Endothelial cell of umbilical vein (primary cell): Measurements from ENCODE around the gene RFC3. TPM values are rescaled to one million over a fixed set of nuclear protein-coding genes. Genes with fewer than 3 reads are reported as not detected.

ENCODE experiments used
- BruUV-seq: library from RNA; stranded (reverse); fragments of 400-500 nt; replicated peaks from 2 replicates; lab custom pipeline; 2021; lab: Mats Ljungman, UMichigan
- CTCF ChIA-PET: fragments of 300-600, 350-600 bp; sonication (Branson Sonifier 250); formaldehyde crosslinking; loops from one replicate; lab custom pipeline; 2021; ENCODE audit warnings: antibody characterized with exemption, inconsistent platforms; lab: Charles Lee
- POLR2A ChIA-PET: fragments of 300-600, 350-600 bp; sonication (Branson Sonifier 250); formaldehyde crosslinking; loops from one replicate; lab custom pipeline; 2021; ENCODE audit warnings: antibody characterized with exemption, inconsistent platforms; lab: Charles Lee
- DNase-seq: peaks from one replicate; pipeline ENCODE4 v3.0.0-alpha.2; 2011; ENCODE audit warnings: low read depth, low spot score
- FAIRE-seq: peaks from 2 replicates; lab custom pipeline; 2011; peaks lifted over from hg19 to GRCh38; lab: Jason Lieb, UNC
- H2AFZ ChIP-seq: 2 replicates; pipeline ENCODE4 v1.6.0; 2012; ENCODE audit warnings: low read depth, low read length, control low read depth, inconsistent platforms
- H3K27ac ChIP-seq: 2 replicates; pipeline ENCODE4 v1.5.1; 2011; ENCODE audit warnings: low read depth, mild to moderate bottlenecking, control low read depth, low read length, moderate library complexity; ENCODE audit not compliant: insufficient read depth
- H3K27me3 ChIP-seq, 2 experiments: 2 replicates each; pipeline versions ENCODE4 v1.6.0 to v1.6.1; 2011; ENCODE audit warnings: low read length in 2 of 2, mixed read lengths in 1 of 2; ENCODE audit not compliant: control insufficient read depth in 2 of 2, insufficient read depth in 2 of 2
- H3K36me3 ChIP-seq, 2 experiments: 2 replicates in 1 of 2; 3 replicates in 1 of 2; pipeline ENCODE4 v1.5.1; 2011; ENCODE audit warnings: low read length in 2 of 2, mild to moderate bottlenecking in 1 of 2, moderate library complexity in 1 of 2; ENCODE audit not compliant: control insufficient read depth in 2 of 2, insufficient read depth in 2 of 2; ENCODE audit errors: extremely low read depth in 1 of 2
- H3K4me1 ChIP-seq: 3 replicates; pipeline ENCODE4 v1.5.1; 2011; ENCODE audit warnings: mild to moderate bottlenecking, low read length; ENCODE audit not compliant: control insufficient read depth, insufficient read depth; ENCODE audit errors: extremely low read depth
- H3K4me2 ChIP-seq: 2 replicates; pipeline ENCODE4 v1.6.1; 2011; ENCODE audit warnings: low read length, control low read depth, mixed read lengths; ENCODE audit not compliant: insufficient read depth
- H3K4me3 ChIP-seq, 3 experiments: fragments of 200-600 bp in 1 of 3; sonication (generic), shearing (Covaris generic) in 1 of 3; replicated peaks in 1 of 3; 2 replicates each; pipeline ENCODE4 v1.5.1; 2011 to 2016; ENCODE audit warnings: control low read depth in 3 of 3, low read length in 3 of 3, mild to moderate bottlenecking in 2 of 3, inconsistent platforms in 1 of 3, low read depth in 1 of 3, moderate library complexity in 1 of 3; ENCODE audit not compliant: insufficient read depth in 1 of 3
- H3K79me2 ChIP-seq: 2 replicates; pipeline ENCODE4 v1.6.0; 2012; ENCODE audit warnings: low read length, inconsistent platforms; ENCODE audit not compliant: control insufficient read depth, insufficient read depth
- H3K9ac ChIP-seq: replicated peaks from 2 replicates; pipeline ENCODE3; 2011; ENCODE audit warnings: low read length, control low read depth; ENCODE audit not compliant: insufficient read depth; ENCODE audit errors: extremely low read depth
- H3K9me1 ChIP-seq: replicated peaks from 3 replicates; pipeline ENCODE4 v1.6.0; 2011; ENCODE audit warnings: mild to moderate bottlenecking, low read length; ENCODE audit not compliant: control insufficient read depth, insufficient read depth; ENCODE audit errors: extremely low read depth
- H3K9me3 ChIP-seq: replicated peaks from 2 replicates; pipeline ENCODE4 v1.5.1; 2012; ENCODE audit warnings: low read length, inconsistent platforms; ENCODE audit not compliant: control insufficient read depth, insufficient read depth
- H4K20me1 ChIP-seq: replicated peaks from 2 replicates; pipeline ENCODE3; 2011; ENCODE audit warnings: mild to moderate bottlenecking, low read length; ENCODE audit not compliant: control insufficient read depth, insufficient read depth; ENCODE audit errors: extremely low read depth
- CTCF ChIP-seq, 2 donors: IDR thresholded peaks; 1 replicate in 1 of 2; 2 replicates in 1 of 2; pipeline ENCODE4 v1.5.1; 2011; ENCODE audit warnings: low read length in 2 of 2, mild to moderate bottlenecking in 2 of 2, moderate library complexity in 2 of 2, control low read depth in 1 of 2, inconsistent platforms in 1 of 2, low read depth in 1 of 2; ENCODE audit not compliant: insufficient read depth in 1 of 2; ENCODE audit errors: extremely low read depth in 1 of 2
- GATA2 ChIP-seq: IDR thresholded peaks from 2 replicates; pipeline ENCODE4 v1.7.0; 2011; ENCODE audit warnings: low read depth, mild to moderate bottlenecking, moderate library complexity, mixed read lengths, low read length; ENCODE audit not compliant: insufficient read length, insufficient read depth
- JUN ChIP-seq: IDR thresholded peaks from 2 replicates; pipeline ENCODE4 v1.6.1; 2011; ENCODE audit warnings: borderline replicate concordance, low read depth; ENCODE audit not compliant: insufficient read length, insufficient read depth
- MYC ChIP-seq: IDR thresholded peaks from one replicate; pipeline ENCODE4 v1.6.1; 2011; ENCODE audit warnings: mild to moderate bottlenecking, low read depth, low read length
- POLR2A ChIP-seq: IDR thresholded peaks from 2 replicates; pipeline ENCODE4 v1.6.1; 2012; ENCODE audit warnings: low read depth, mild to moderate bottlenecking, control low read depth, low read length
- dilution Hi-C: fragments of 300-500 bp; cut with MboI; formaldehyde crosslinking; loops from one replicate; pipeline ENCODE4 v1.15.0; 2019; ENCODE audit warnings: low sequenced_read_pairs; ENCODE audit not compliant: extremely low pct_ligation_motif_present
- intact Hi-C: fragments of 100-400 bp; cut with micrococcal nuclease; formaldehyde crosslinking; loops from one replicate; pipeline ENCODE4 v1.10.0; 2022
- polyA plus RNA-seq, 4 experiments: library from polyadenylated mRNA; depleted of rRNA in 3 of 4; stranded (reverse) in 3 of 4; unstranded in 1 of 4; fragments of >200 nt; gene quantifications; 2 replicates each; pipeline versions ENCODE4 v1.2.1 to v1.2.3, GENCODE V29; 2011 to 2012; ENCODE audit warnings: missing spikeins in 1 of 4
- total RNA-seq: library from RNA; stranded (reverse); gene quantifications from 2 replicates; pipeline ENCODE4 v1.2.3, GENCODE V29; 2021

RFC3 gene
- total and polyA plus RNA-seq, 2 donors (not counting 3 experiments of a cell fraction or from before 2014, with no cell fraction given): 7.3 to 17.9 TPM

GRCh38 chr13:33828431-33829129 lies 10.6 kb downstream of the RFC3 start:
- H2AFZ ChIP-seq: no peak overlapping the region
- H3K79me2 ChIP-seq: no peaks in the 10 kb centered on the region
- H3K27me3 ChIP-seq: no peaks in the 10 kb centered on the region
- POLR2A ChIA-PET: no interaction called here
- H3K36me3 ChIP-seq: peaks cover 2 to 24% of the 10 kb centered on the region in 2 experiments
- intact Hi-C loops (no loop called here), dilution Hi-C loops (no loop called here)
- CTCF ChIA-PET: interaction anchor here (1.9 kb wide), 1 partner anchor 11 kb away, joined by 4 read pairs; the partner anchor contains the start of gene RFC3
- DNase-seq (no peak), FAIRE-seq (no peak)
- TF ChIP-seq GATA2: no peak
- TF ChIP-seq POLR2A: no peak
- no peak for TF ChIP-seq CTCF (IDR thresholded peaks at IDR 0.05; ENCODE audit: extremely low read depth in 1 of 2, insufficient read depth in 1 of 2, low read depth in 1 of 2, low read length in 2 of 2)
- no peak for TF ChIP-seq MYC
- TF ChIP-seq JUN: no peak
- H4K20me1 ChIP-seq: no peaks in the 10 kb centered on the region
- no peaks in the 10 kb centered on the region for H3K9me1 ChIP-seq
- H3K4me3 ChIP-seq: no peak overlapping the region
- no peak overlapping the region for H3K27ac ChIP-seq
- peaks cover 10% of the 10 kb centered on the region for H3K4me1 ChIP-seq
- no TSS peak for BruUV-seq
- no peaks in the 10 kb centered on the region for H3K9me3 ChIP-seq
- no peak overlapping the region for H3K4me2 ChIP-seq
- no peak overlapping the region for H3K9ac ChIP-seq
